HG02943 (cell line): ENCODE results near the gene CXorf58.
"Not testable (repeated sequence)": the region's sequence is repeated elsewhere in the genome, so short reads cannot be mapped to it uniquely, and the experiment has no call there.

Experiments
- ATAC-seq: cut with Tn5 transposase; IDR thresholded peaks from one replicate; pipeline ENCODE4 v1.9.1; 2021; ENCODE audit warnings: mild to moderate bottlenecking, low read depth, moderate library complexity; ENCODE audit not compliant: unreplicated experiment

CXorf58 gene

DNA sequence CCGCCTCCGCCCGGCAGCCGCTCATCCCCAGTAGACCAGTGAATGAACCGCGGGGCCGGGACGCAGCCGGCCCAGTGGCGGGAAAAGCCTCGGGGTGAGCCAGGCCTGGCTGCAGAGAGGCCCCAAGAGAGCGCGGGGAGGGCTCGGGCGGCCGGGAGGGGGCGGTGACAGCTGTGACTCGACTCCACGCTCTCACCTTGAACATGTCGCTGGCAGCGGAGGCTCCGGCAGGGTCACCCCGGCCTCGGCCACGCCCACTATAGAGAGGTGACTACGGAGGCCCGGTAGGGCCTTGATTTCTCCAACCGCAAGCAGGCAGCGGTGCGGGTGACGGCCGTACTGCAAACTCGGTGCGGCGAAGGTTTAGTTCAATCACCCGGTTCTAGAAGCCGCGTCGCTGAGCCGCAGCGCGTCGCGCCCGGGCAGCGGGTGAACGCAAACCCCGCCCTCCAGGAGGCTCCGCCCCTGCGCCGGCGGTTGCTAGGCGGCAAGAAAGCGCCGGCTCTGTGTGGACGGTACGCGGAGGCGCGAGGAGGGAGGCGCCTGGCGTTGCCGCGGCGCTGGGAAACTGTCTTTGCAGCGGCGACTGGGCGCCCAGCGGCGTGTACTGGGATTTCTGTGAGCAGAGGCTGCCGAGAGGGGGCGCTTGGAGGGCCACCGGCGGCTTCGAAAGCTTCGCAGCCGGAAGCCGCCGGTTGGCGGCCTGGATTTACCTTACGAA is at the start of gene CXorf58, which contains the start of gene APOO:
Gene CXorf58, plus strand, starts transcription at position 509 of the 721 bp plus-strand sequence. CDS start 2,297 bp downstream, outside the sequence.
Gene APOO, minus strand, starts transcription at position 441 of the 721 bp plus-strand sequence. Its CDS starts 236 bp downstream, at position 205.
- ATAC-seq, result peak; percentile 84

- not testable (repeated sequence) for ATAC-seq
Measured at GRCh38 chrX:23859238-23859637, 48.6 kb upstream of the CXorf58 start.

DNA sequence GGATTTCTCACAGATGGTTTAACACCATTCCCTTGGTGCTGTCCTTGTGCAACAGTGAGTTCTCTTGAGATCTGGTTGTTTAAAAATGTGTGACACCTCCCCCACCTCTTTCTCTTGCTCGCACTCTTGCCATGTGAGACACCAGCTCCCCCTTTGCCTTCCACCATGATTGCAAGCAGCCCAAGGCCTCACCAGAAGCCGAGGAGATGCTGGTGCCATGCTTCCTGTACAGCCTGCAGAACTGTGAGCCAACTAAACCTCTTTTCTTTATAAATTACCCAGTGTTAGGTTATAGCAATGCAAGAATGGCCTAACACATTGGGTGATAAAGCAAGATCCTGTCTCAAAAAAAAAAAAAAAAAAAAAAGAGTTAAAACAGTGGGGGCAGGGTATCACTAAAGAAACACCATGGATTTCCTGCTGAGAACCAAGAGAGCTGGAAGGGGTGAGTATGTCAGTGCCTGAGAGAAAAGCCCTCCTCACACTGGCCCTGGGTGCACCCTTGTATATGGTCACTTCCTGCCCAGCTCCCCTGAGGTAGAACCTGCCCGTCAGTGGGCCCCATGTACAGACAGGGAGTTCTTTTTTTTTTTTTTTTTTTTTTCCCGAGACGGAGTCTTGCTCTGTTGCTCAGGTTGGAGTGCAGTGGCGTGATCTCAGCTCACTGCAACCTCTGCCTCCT is 46.5 kb upstream of the CXorf58 start:
- no peak for ATAC-seq

- not testable (repeated sequence) for ATAC-seq
Measured at GRCh38 chrX:23861952-23862351, 45.9 kb upstream of the CXorf58 start.

GRCh38 chrX:23864742-23865326 is 43.0 kb upstream of the CXorf58 start:
- no peak for ATAC-seq

- no peak for ATAC-seq
Measured at GRCh38 chrX:23870041-23870440, 37.8 kb upstream of the CXorf58 start.

DNA sequence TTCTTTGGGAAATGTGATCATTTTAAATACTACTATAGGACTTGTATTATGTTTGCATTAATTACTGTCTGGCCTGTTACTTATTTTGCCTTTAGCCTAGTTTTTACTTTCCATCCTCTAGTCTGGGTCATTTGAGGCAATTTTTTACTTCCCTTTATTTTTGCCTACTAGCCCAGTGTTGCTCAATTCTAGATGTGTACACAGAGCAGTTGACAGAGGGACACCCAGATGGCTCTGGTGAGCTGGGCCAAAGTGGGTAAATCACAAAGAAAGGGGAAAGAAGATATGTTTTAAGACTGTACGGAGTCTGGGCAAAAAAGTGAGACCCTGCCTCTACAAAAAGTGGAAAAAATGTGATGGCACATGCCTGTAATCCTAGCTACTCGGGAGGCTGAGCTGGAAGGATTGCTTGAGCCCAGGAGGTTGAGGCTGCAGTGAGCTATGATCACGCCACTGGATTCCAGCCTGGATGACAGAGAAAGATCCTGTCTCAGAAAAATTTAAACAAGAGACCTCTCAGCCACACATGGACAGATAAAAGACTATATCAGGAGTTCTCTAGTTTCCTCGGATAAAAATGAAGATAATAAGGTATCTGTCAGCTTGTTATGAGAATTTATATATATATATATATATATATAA is 35.8 kb upstream of the CXorf58 start:
- ATAC-seq, result no peak

GRCh38 chrX:23879380-23880090 is 28.3 kb upstream of the CXorf58 start:
- no peak for ATAC-seq

GRCh38 chrX:23883737-23884354 is 24.0 kb upstream of the CXorf58 start:
- ATAC-seq, result no peak

DNA sequence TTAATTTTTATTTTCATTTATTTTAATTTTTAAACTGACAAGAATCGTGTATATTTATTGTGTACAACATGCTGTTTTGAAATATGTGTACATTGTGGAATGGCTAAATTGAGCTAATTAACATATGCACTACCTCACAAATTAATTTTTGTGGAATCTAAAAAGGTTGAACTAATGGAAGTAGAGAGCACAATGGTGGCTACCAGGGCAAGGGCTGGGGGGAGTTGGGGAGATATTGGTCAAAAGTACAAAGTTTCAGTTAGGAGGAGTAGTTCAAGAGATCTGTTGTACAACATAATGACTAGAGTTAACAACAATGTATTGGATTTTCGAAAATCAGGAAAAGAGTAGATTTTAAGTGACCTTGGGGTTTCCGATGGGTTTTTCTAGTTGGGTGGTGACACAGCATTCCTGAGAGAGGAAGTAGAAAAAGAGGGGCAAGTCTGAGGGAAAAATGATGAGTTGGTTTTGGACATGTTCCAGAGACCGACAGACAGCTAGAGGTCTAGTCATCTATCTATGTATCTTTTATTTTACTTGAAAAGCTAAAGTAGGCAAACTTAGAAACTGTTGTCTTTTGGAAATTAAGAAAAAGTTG is 23.3 kb upstream of the CXorf58 start:
- ATAC-seq, result no peak

DNA sequence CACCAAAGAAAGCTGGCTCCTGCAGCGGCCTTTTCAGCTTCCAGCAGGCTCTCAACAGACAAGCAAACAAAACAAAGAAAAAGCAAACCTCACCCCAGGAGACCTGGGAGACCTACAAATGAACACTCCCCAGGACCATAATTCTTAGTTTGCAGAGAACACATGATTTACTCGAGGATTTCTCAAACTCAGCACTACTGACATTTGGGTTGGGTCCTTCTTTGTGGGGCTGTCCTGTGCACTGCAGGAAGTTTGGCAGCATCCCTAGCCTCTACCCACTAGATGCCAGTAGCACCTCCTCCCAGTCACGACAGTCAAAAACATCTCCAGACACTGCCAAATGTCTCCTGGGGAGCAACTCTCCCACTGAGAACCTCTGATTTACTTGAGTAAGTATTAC is 22.0 kb upstream of the CXorf58 start:
- no peak for ATAC-seq

DNA sequence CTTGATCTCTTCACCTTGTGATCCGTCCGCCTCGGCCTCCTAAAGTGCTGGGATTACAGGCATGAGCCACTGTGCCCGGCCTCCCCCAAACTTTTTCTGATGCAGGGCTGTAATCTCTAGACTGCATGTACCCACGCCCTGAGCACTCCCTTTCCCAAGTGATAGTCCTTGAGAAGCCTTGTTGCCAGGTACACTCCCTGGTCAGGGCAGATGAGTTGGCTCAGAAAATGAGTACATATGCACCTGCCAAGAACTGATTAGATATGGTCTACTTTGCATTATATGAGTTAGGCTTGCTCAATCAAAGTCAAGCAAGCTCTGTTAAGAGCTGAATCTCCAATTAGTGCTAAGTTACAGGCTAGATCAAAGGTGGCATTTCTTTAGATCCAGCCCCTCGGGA is 20.4 kb upstream of the CXorf58 start:
- no peak for ATAC-seq

DNA sequence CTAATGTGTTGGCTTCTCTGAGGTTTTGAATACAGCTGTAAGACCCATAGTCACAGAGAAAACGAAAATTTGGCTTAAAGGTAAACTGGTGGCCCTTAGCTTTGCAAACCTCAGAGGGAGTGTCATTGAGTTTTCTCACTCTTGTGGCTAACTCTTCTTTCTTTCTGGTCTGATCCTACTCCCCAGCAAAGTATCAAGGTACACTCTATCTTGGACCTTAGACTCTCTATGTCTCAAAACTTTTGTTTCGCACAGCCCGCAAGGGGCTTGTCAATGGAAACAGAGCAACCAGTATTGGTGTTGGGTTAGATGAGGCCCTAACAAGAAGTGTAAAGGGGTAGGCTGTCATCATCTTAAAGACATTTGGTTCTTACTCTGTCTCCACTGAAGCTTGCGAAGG is 19.9 kb upstream of the CXorf58 start:
- no peak for ATAC-seq

- no peak for ATAC-seq
Measured at GRCh38 chrX:23888887-23889501, 18.8 kb upstream of the CXorf58 start.

DNA sequence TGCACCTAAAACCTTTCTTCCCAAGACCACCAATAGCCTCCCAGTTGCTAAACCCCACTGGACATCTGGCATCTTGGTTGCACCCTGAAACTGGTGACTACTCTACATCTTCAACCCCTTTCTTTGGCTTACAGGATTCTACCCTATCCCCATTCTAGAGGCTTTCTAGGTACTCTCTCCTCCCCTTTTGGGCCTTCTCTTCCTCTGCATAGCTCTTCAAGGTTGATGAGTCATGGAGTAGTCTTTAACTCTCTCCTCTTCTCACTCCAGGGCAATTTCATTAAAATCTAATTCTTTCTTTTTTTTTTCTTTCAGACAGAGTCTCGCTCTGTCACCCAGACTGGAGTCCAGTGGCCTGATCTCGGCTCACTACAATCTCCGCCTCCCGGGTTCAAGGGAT is 16.9 kb upstream of the CXorf58 start:
- ATAC-seq, result no peak

GRCh38 chrX:23894993-23895392 is 12.8 kb upstream of the CXorf58 start:
- not testable (repeated sequence) for ATAC-seq

- not testable (repeated sequence) for ATAC-seq
Measured at GRCh38 chrX:23896539-23896938, 11.3 kb upstream of the CXorf58 start.

DNA sequence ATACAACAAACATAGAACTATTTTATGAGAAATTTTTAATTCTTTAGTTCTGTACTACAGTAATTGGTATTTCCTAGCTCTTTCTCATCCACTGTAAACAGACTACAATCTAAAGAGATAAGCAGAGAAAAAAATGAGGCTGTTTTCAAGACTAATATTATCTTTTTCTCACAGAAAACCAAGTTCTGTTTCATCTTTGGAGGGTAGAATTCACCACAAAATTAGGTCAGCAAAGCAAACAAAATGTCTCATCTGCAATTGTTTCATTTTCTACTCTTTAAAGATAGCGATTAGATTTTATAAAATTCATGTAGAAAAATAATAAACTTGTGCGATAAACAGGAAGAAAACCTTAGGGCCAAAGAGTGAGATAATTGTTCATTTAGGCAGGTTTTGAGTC is 10.8 kb upstream of the CXorf58 start:
- no peak for ATAC-seq

DNA sequence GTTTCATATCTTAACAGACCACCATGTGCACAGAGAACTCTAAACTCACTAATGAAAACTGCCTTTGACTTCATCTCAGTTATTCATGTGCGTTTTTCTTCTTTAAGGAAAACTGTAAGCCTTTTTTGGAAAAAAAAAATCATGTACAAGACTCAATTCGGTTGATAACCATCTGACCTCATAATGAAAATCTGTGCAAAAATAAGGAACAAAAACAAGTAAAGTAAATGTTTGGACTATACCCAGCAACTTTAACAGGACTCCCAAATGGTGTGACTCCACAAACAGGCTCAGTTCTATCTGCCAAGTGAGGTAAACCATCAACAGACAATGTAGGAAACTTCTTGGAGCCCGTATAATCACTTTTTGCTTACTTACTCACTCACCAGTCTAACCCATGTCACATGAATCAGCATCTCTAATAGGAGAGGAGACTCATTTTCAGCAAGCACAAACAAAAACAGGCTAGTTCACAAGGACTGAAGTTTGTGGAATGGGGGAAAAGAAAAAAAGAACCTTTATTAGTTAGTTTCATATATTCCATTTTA is 9.3 kb upstream of the CXorf58 start:
- ATAC-seq, result no peak
